B cell (primary cell): ENCODE results near the gene PCF11. TPM values are rescaled to one million over a fixed set of nuclear protein-coding genes. Genes with fewer than 3 reads are reported as not detected.
A peak's percentile ranks its signal among the peaks of the same experiment; 100 is the strongest.

Experiments
- ATAC-seq: fragments of 200-7000 bp; cut with Tn5 transposase; one replicate; pipeline ENCODE4 v1.10.0; 2021; ENCODE audit warnings: low read depth, mild to moderate bottlenecking, moderate number of reproducible peaks, moderate library complexity
- CTCF ChIA-PET: fragments of 350-600 bp; sonication (Branson Sonifier 250); formaldehyde crosslinking; loops from one replicate; lab custom pipeline; 2021; ENCODE audit warnings: antibody characterized with exemption, inconsistent platforms; lab: Charles Lee
- POLR2A ChIA-PET: fragments of 350-600 bp; sonication (Branson Sonifier 250); formaldehyde crosslinking; loops from one replicate; lab custom pipeline; 2021; ENCODE audit warnings: antibody characterized with exemption; lab: Charles Lee
- DNase-seq: peaks from one replicate; pipeline ENCODE4 v3.0.0; 2013
- H2AFZ ChIP-seq: 2 replicates; pipeline ENCODE4 v1.6.1; 2012; ENCODE audit warnings: mild to moderate bottlenecking, low read depth, low read length; ENCODE audit not compliant: insufficient read depth, poor library complexity, severe bottlenecking
- H3K27ac ChIP-seq, 2 donors: 1 replicate in 1 of 2; 2 replicates in 1 of 2; pipeline ENCODE4 v1.5.1; 2012 to 2013; ENCODE audit warnings: low read length in 2 of 2, mild to moderate bottlenecking in 2 of 2, moderate library complexity in 1 of 2
- H3K27me3 ChIP-seq, 4 experiments: fragments of 200-600 bp in 1 of 4; sonication (generic) in 1 of 4; replicated peaks in 1 of 4; 1 replicate in 2 of 4; 2 replicates in 2 of 4; pipeline versions ENCODE4 v1.6.1 to v1.7.0; 2013 to 2016; ENCODE audit warnings: low read length in 3 of 4, mild to moderate bottlenecking in 2 of 4, mixed read lengths in 1 of 4, moderate library complexity in 1 of 4; ENCODE audit not compliant: insufficient read depth in 4 of 4, control insufficient read depth in 3 of 4; ENCODE audit errors: control extremely low read depth in 1 of 4
- H3K36me3 ChIP-seq, 2 experiments: replicated peaks in 1 of 2; 1 replicate in 1 of 2; 2 replicates in 1 of 2; pipeline versions ENCODE4 v1.6.1 to v1.7.1; 2013; ENCODE audit warnings: low read length in 1 of 2; ENCODE audit not compliant: insufficient read depth in 2 of 2, control insufficient read depth in 1 of 2; ENCODE audit errors: control extremely low read depth in 1 of 2, extremely low read depth in 1 of 2
- H3K4me1 ChIP-seq, 2 donors: fragments of 200-600 bp in 1 of 2; sonication (generic) in 1 of 2; 1 replicate in 1 of 2; 2 replicates in 1 of 2; pipeline versions ENCODE4 v1.5.1 to v1.6.1; 2013 to 2017; ENCODE audit warnings: low read length in 2 of 2; ENCODE audit not compliant: control insufficient read depth in 2 of 2, insufficient read depth in 2 of 2
- H3K4me2 ChIP-seq: replicated peaks from 2 replicates; pipeline ENCODE3; 2012; ENCODE audit warnings: mild to moderate bottlenecking, low read depth, low read length; ENCODE audit not compliant: poor library complexity, severe bottlenecking
- H3K4me3 ChIP-seq, 5 experiments: fragments of 200-600 bp in 1 of 5; sonication (generic) in 1 of 5; 1 replicate in 3 of 5; 2 replicates in 2 of 5; pipeline versions ENCODE4 v1.5.1 to v1.7.0; 2011 to 2016; ENCODE audit warnings: low read length in 4 of 5, mild to moderate bottlenecking in 4 of 5, low read depth in 2 of 5, control low read depth in 1 of 5, moderate library complexity in 1 of 5; ENCODE audit not compliant: insufficient read depth in 1 of 5; ENCODE audit errors: control extremely low read depth in 1 of 5, extremely low read depth in 1 of 5
- H3K79me2 ChIP-seq: fragments of 200-600 bp; sonication (generic); one replicate; pipeline ENCODE4 v1.6.0; 2016; ENCODE audit warnings: low read length; ENCODE audit not compliant: control insufficient read depth, insufficient read depth
- H3K9ac ChIP-seq: fragments of 200-600 bp; sonication (generic); 2 replicates; pipeline ENCODE4 v1.6.1; 2017; ENCODE audit warnings: mild to moderate bottlenecking, low read length, moderate library complexity
- H3K9me3 ChIP-seq, 3 donors: one replicate each; pipeline versions ENCODE4 v1.6.1 to v1.7.1; 2013; ENCODE audit warnings: low read length in 2 of 3; ENCODE audit not compliant: control insufficient read depth in 2 of 3, insufficient read depth in 1 of 3; ENCODE audit errors: control extremely low read depth in 1 of 3
- H4K20me1 ChIP-seq: 2 replicates; pipeline ENCODE4 v1.6.0; 2012; ENCODE audit warnings: mild to moderate bottlenecking, low read length; ENCODE audit not compliant: insufficient read depth, control insufficient read depth, poor library complexity, severe bottlenecking
- H3K27ac Mint-ChIP-seq: one replicate; pipeline ENCODE4 v1.8.0; 2021; ENCODE audit warnings: mixed read lengths
- H3K27me3 Mint-ChIP-seq: one replicate; pipeline ENCODE4 v1.8.0; 2021; ENCODE audit warnings: mixed read lengths
- H3K4me1 Mint-ChIP-seq: one replicate; pipeline ENCODE4 v1.8.0; 2021; ENCODE audit warnings: mixed read lengths
- H3K4me3 Mint-ChIP-seq: one replicate; pipeline ENCODE4 v1.8.0; 2021; ENCODE audit warnings: mixed read lengths
- H3K9me3 Mint-ChIP-seq: one replicate; pipeline ENCODE4 v1.8.0; 2022; ENCODE audit warnings: mixed read lengths; ENCODE audit not compliant: insufficient read depth
- CTCF ChIP-seq: fragments of 200-600 bp; IDR thresholded peaks from one replicate; pipeline ENCODE4 v1.8.0; 2022; ENCODE audit warnings: antibody characterized with exemption, mild to moderate bottlenecking
- EZH2 ChIP-seq: IDR thresholded peaks from 2 replicates; pipeline ENCODE4 v1.6.1; 2012; ENCODE audit warnings: borderline replicate concordance, low read depth, mild to moderate bottlenecking, moderate library complexity, low read length; ENCODE audit not compliant: insufficient read depth, poor library complexity, severe bottlenecking
- WGBS: methylation state at CpG from one replicate; pipeline ENCODE4 v1.1.5; 2013; ENCODE audit warnings: missing lambda C conversion rate; ENCODE audit not compliant: insufficient coverage; 5-methylcytosine and 5-hydroxymethylcytosine counted together
- intact Hi-C: fragments of 100-400 bp; cut with micrococcal nuclease; formaldehyde crosslinking; loops from one replicate; pipeline ENCODE4 v1.10.0; 2022
- polyA plus RNA-seq: library from polyadenylated mRNA; depleted of rRNA; stranded (reverse); fragments of >200 nt; gene quantifications from 2 replicates; pipeline ENCODE4 v1.2.3, GENCODE V29; 2012
- total RNA-seq, 2 donors: library from RNA; stranded (reverse); fragments of 120-200 nt in 1 of 2; gene quantifications; 1 replicate in 1 of 2; 2 replicates in 1 of 2; pipeline versions ENCODE4 v1.2.3 to v1.2.4, GENCODE V29; 2013 to 2022

Gene PCF11
- total and polyA plus RNA-seq, 2 donors (not counting 1 experiment from before 2014, with no cell fraction given): 123 to 185 TPM

- Mint-ChIP-seq H3K27ac (peak overlapping the region; percentile 100), H3K9me3 (no peaks in the 10 kb centered on the region), H3K4me3 (peak overlapping the region; percentile 98), H3K4me1 (peaks cover 38% of the 10 kb centered on the region), H3K27me3 (no peaks in the 10 kb centered on the region)
- Histone ChIP-seq H3K27ac (peak overlapping the region; percentile 78 to 86), H3K4me1 (peaks cover 23 to 24% of the 10 kb centered on the region in 2 donors), H3K27me3 (no peaks in the 10 kb centered on the region), H3K36me3 (peaks cover 0 to 14% of the 10 kb centered on the region in 2 experiments), H3K9ac (peak overlapping the region; percentile 86), H2AFZ (peak overlapping the region; percentile 94), H4K20me1 (peaks cover 14% of the 10 kb centered on the region), H3K4me2 (peak overlapping the region; percentile 81), H3K79me2 (peaks cover 54% of the 10 kb centered on the region), H3K4me3 (peak overlapping the region; percentile 67 to 95 (median 72)), H3K9me3 (no peaks in the 10 kb centered on the region)
- WGBS: 0% methylated on average over 20 of the region's 35 CpGs
- CTCF ChIA-PET: interaction anchor here (0.8 to 2.4 kb wide), 13 partner anchors 8 to 256 kb away, joined by 3 to 10 read pairs (median 4); partner anchors contain the start of genes DDIAS, PRCP and RAB30
- intact Hi-C loops: loop anchor here (1.0 to 2.0 kb wide), 7 partner anchors 37 to 255 kb away; partner anchors contain the start of genes ANKRD42, CCDC90B, DDIAS and RAB30
- TF ChIP-seq CTCF: no peak
- TF ChIP-seq EZH2: no peak
- POLR2A ChIA-PET: interaction anchor here (0.6 to 3.3 kb wide), 15 partner anchors 12 to 261 kb away, joined by 3 to 34 read pairs (median 5); partner anchors contain the start of genes ANKRD42, CCDC90B, DDIAS and PRCP
- ATAC-seq: peak; percentile 86
- DNase-seq: peak; percentile 100
Observed at GRCh38 chr11:83156144-83156995, 561 bp upstream of the PCF11 start.
